Activated CD4-positive, alpha-beta memory T cell treated with anti-CD3 and anti-CD28 coated beads for 36 hours (primary cell): ENCODE measurements around the gene ZNF488. TPM values are rescaled to one million over a fixed set of nuclear protein-coding genes. Genes with fewer than 3 reads are reported as not detected.

Source experiments
- CTCF ChIA-PET: fragments of 350-600 bp; sonication (Branson Sonifier 250); formaldehyde crosslinking; loops from one replicate; lab custom pipeline; 2021; ENCODE audit warnings: antibody characterized with exemption, inconsistent platforms; lab: Charles Lee
- POLR2A ChIA-PET: fragments of 350-600 bp; sonication (Branson Sonifier 250); formaldehyde crosslinking; loops from one replicate; lab custom pipeline; 2021; ENCODE audit warnings: antibody characterized with exemption; lab: Charles Lee
- DNase-seq: peaks from one replicate; pipeline ENCODE4 v3.0.0-alpha.2; 2020
- H3K27ac Mint-ChIP-seq: one replicate; pipeline ENCODE4 v1.8.0; 2021; ENCODE audit warnings: mixed read lengths
- H3K27me3 Mint-ChIP-seq: one replicate; pipeline ENCODE4 v1.8.0; 2021; ENCODE audit warnings: mixed read lengths
- H3K36me3 Mint-ChIP-seq: one replicate; pipeline ENCODE4 v1.8.0; 2021; ENCODE audit warnings: mixed read lengths
- H3K4me1 Mint-ChIP-seq: one replicate; pipeline ENCODE4 v1.8.0; 2021; ENCODE audit warnings: low read depth, mixed read lengths
- H3K4me3 Mint-ChIP-seq: one replicate; pipeline ENCODE4 v1.8.0; 2021; ENCODE audit warnings: mild to moderate bottlenecking, mixed read lengths
- H3K9me3 Mint-ChIP-seq: one replicate; pipeline ENCODE4 v1.8.0; 2021; ENCODE audit warnings: mixed read lengths
- intact Hi-C: fragments of 100-400 bp; cut with micrococcal nuclease; formaldehyde crosslinking; loops from one replicate; pipeline ENCODE4 v1.15.1; 2023
- total RNA-seq, 2 experiments: library from RNA; stranded (reverse); gene quantifications; one replicate each; pipeline ENCODE4 v1.2.3, GENCODE V29; 2021

ZNF488 gene
- total RNA-seq, 2 experiments from 2014 or later = 0.27 to 0.38 TPM

DNA sequence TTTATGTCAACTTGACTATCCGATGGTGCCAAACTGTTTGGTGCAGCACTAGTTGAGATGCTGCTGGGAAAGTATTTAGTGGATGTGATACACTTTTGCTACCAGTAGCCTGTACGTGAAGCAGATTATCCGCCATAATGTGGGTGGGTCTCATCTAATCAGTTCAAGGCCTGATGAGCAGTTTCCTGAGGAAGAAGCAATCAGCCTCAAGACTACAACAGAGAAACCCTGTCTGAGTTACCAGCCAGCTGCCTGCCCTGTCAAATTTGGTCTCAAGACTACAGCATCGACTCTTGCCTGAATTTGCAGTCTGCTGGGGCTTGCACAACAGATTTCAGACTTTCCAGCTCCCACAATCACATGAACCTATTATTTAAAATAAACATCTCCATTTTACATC is 46.8 kb downstream of the ZNF488 start:
- intact Hi-C loops = no loop called here
- Mint-ChIP-seq H3K27ac (no peak overlapping the region), H3K27me3 (peaks cover 9% of the 10 kb centered on the region), H3K36me3 (no peaks in the 10 kb centered on the region), H3K4me3 (no peak overlapping the region), H3K9me3 (no peaks in the 10 kb centered on the region), H3K4me1 (no peaks in the 10 kb centered on the region)
- DNase-seq = no peak
- ChIA-PET CTCF (interaction anchor here (1.0 to 1.6 kb wide), 2 partner anchors 9 to 312 kb away, joined by 5 read pairs; no protein-coding TSS in a partner anchor), POLR2A (no interaction called here)

GRCh38 chr10:47336387-47337134 is 47.5 kb downstream of the ZNF488 start:
- CTCF ChIA-PET = interaction anchor here (1.0 to 1.6 kb wide), 2 partner anchors 9 to 312 kb away, joined by 5 read pairs; no protein-coding TSS in a partner anchor
- Mint-ChIP-seq H3K4me3 (no peak overlapping the region), H3K27me3 (peaks cover 9% of the 10 kb centered on the region)

DNA sequence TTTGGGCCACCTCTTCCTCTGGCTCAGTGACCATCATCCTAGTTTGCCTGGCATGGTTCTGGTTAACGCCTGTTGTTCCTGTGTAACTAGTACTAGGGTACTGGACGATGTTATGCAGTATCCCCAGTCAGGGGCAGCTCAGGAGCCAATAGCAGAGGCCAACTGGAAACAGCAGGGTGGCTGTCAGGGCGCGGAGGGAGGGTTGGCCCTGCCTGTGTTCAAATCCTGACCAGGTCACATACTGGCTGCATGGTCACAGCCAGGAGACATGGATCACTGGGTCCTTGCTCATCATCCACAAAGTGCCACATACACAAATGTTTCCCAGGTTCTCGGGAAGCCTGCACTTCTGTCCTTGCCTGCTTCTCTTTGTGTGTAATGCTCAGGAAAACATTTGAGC is 48.2 kb downstream of the ZNF488 start:
- H3K4me1 Mint-ChIP-seq = no peaks in the 10 kb centered on the region
- no peak for DNase-seq
- intact Hi-C loops = no loop called here
- no peaks in the 10 kb centered on the region for H3K9me3 Mint-ChIP-seq
- no peak overlapping the region for H3K27ac Mint-ChIP-seq
- POLR2A ChIA-PET = no interaction called here
- H3K27me3 Mint-ChIP-seq = peaks cover 9% of the 10 kb centered on the region
- CTCF ChIA-PET = no interaction called here
- no peaks in the 10 kb centered on the region for H3K36me3 Mint-ChIP-seq
- H3K4me3 Mint-ChIP-seq = no peak overlapping the region

More at GRCh38 chr10:47336387-47337134, 47.5 kb downstream of the ZNF488 start:
- POLR2A ChIA-PET = no interaction called here
- H3K27ac Mint-ChIP-seq = no peak overlapping the region
- H3K9me3 Mint-ChIP-seq = no peaks in the 10 kb centered on the region
- DNase-seq = no peak
- H3K36me3 Mint-ChIP-seq = no peaks in the 10 kb centered on the region
- no peaks in the 10 kb centered on the region for H3K4me1 Mint-ChIP-seq
- intact Hi-C loops = no loop called here

GRCh38 chr10:47334466-47335295 is 49.4 kb downstream of the ZNF488 start:
- H3K36me3 Mint-ChIP-seq = no peaks in the 10 kb centered on the region
- DNase-seq = no peak
- no peak overlapping the region for H3K27ac Mint-ChIP-seq
- H3K27me3 Mint-ChIP-seq = peaks cover 4% of the 10 kb centered on the region
- ChIA-PET POLR2A (no interaction called here), CTCF (no interaction called here)
- no peaks in the 10 kb centered on the region for H3K9me3 Mint-ChIP-seq
- intact Hi-C loops = no loop called here
- H3K4me1 Mint-ChIP-seq = no peaks in the 10 kb centered on the region
- no peak overlapping the region for H3K4me3 Mint-ChIP-seq

DNA sequence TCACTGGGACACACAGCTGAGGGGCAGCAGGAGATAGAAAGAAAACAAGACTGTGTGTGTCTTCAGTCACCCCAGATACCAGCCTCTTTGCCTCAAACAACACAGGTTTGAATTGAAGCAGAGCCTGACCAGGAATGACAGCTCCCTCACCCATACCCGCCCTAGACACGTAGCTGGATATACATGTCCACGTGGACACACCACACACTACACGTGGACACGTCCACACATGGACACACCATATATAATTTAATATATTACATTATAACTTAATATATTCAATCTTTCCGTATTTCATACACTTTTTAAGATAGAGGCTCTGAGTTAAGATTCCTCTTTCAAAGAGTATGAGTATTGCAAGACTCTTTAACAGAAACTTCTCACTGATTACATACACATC is 50.6 kb downstream of the ZNF488 start:
- ChIA-PET CTCF (no interaction called here), POLR2A (no interaction called here)
- Mint-ChIP-seq H3K4me1 (no peaks in the 10 kb centered on the region), H3K4me3 (no peak overlapping the region), H3K9me3 (no peaks in the 10 kb centered on the region), H3K27ac (no peak overlapping the region), H3K27me3 (peaks cover 4% of the 10 kb centered on the region), H3K36me3 (no peaks in the 10 kb centered on the region)
- no peak for DNase-seq
- intact Hi-C loops = no loop called here

GRCh38 chr10:47332946-47333345 is 51.1 kb downstream of the ZNF488 start:
- Mint-ChIP-seq H3K27ac (no peak overlapping the region), H3K4me3 (no peak overlapping the region), H3K4me1 (no peaks in the 10 kb centered on the region), H3K27me3 (peaks cover 4% of the 10 kb centered on the region), H3K36me3 (no peaks in the 10 kb centered on the region), H3K9me3 (no peaks in the 10 kb centered on the region)
- intact Hi-C loops = no loop called here
- ChIA-PET CTCF (no interaction called here), POLR2A (no interaction called here)
- no peak for DNase-seq

DNA sequence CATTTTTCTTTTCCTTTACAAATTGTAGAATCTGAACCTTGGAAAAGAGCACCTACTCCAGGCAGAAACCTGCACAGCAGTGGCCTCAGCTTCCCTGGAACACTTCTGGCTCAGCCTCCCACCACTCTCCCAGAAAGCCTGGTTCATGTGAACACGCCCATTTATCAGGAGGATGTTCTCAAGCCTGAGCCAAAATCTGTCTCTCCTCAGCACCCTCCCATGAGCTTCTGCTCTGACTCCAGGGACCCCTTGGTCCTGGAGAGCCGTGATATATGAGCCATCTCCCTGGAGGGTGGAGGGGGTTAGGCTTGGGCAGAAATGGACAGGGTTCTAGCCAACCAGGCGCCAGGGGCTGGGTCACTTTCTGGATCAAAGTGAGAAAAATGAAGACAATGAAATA is 51.7 kb downstream of the ZNF488 start:
- intact Hi-C loops = no loop called here
- ChIA-PET POLR2A (no interaction called here), CTCF (interaction anchor here (1.1 kb wide), 1 partner anchor 8 kb away, joined by 3 read pairs; no protein-coding TSS in a partner anchor)
- Mint-ChIP-seq H3K27ac (no peak overlapping the region), H3K36me3 (no peaks in the 10 kb centered on the region), H3K27me3 (peaks cover 4% of the 10 kb centered on the region), H3K4me1 (no peaks in the 10 kb centered on the region), H3K4me3 (no peak overlapping the region), H3K9me3 (no peaks in the 10 kb centered on the region)
- DNase-seq = no peak

GRCh38 chr10:47331954-47332353 is 52.1 kb downstream of the ZNF488 start:
- H3K4me3 Mint-ChIP-seq = no peak overlapping the region
- no peak overlapping the region for H3K27ac Mint-ChIP-seq
- POLR2A ChIA-PET = no interaction called here
- CTCF ChIA-PET = interaction anchor here (1.1 kb wide), 2 partner anchors 9 to 20 kb away, joined by 3 read pairs; no protein-coding TSS in a partner anchor
- intact Hi-C loops = no loop called here
- DNase-seq = no peak
- no peaks in the 10 kb centered on the region for H3K36me3 Mint-ChIP-seq
- H3K27me3 Mint-ChIP-seq = peaks cover 4% of the 10 kb centered on the region
- H3K9me3 Mint-ChIP-seq = no peaks in the 10 kb centered on the region
- no peaks in the 10 kb centered on the region for H3K4me1 Mint-ChIP-seq

- ChIA-PET CTCF (interaction anchor here (1.1 kb wide), 2 partner anchors 9 to 20 kb away, joined by 3 read pairs; no protein-coding TSS in a partner anchor), POLR2A (no interaction called here)
- no peaks in the 10 kb centered on the region for H3K4me1 Mint-ChIP-seq
- intact Hi-C loops = no loop called here
- H3K27ac Mint-ChIP-seq = no peak overlapping the region
- H3K27me3 Mint-ChIP-seq = peaks cover 4% of the 10 kb centered on the region
- no peaks in the 10 kb centered on the region for H3K9me3 Mint-ChIP-seq
- no peak overlapping the region for H3K4me3 Mint-ChIP-seq
- no peaks in the 10 kb centered on the region for H3K36me3 Mint-ChIP-seq
- DNase-seq = no peak
Observed at GRCh38 chr10:47331491-47331890, 52.6 kb downstream of the ZNF488 start.

GRCh38 chr10:47330804-47331203 is 53.3 kb downstream of the ZNF488 start:
- CTCF ChIA-PET = interaction anchor here (1.1 kb wide), 1 partner anchor 19 kb away, joined by 3 read pairs; no protein-coding TSS in a partner anchor
- H3K36me3 Mint-ChIP-seq = no peaks in the 10 kb centered on the region
- no peaks in the 10 kb centered on the region for H3K9me3 Mint-ChIP-seq
- intact Hi-C loops = no loop called here
- no peak overlapping the region for H3K4me3 Mint-ChIP-seq
- H3K27me3 Mint-ChIP-seq = peaks cover 4% of the 10 kb centered on the region
- DNase-seq = no peak
- H3K4me1 Mint-ChIP-seq = no peaks in the 10 kb centered on the region
- POLR2A ChIA-PET = no interaction called here
- H3K27ac Mint-ChIP-seq = no peak overlapping the region

DNA sequence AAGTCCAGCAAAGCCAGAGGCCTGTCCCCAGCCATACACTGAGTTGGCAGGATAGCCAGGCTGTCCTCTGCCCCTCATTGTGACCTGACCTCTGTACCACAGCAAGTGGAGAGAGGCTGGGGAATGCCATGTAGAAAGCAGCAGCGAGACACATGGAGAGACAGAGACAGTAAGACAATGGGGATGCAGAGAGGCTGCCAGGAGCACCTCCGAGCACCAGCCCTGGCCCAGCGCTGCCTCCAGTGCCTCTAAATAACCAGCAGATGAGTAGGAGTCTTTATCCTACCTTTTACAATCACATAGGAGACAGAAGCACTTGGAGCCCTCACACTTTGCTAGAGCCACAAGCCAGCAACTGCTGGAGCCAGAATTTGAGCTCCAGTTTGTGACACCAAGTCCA is 53.7 kb downstream of the ZNF488 start:
- ChIA-PET CTCF (no interaction called here), POLR2A (no interaction called here)
- Mint-ChIP-seq H3K36me3 (no peaks in the 10 kb centered on the region), H3K27ac (no peak overlapping the region), H3K4me1 (no peaks in the 10 kb centered on the region), H3K4me3 (no peak overlapping the region), H3K27me3 (peaks cover 4% of the 10 kb centered on the region), H3K9me3 (no peaks in the 10 kb centered on the region)
- intact Hi-C loops = no loop called here
- DNase-seq = no peak

GRCh38 chr10:47329855-47330254 is 54.2 kb downstream of the ZNF488 start:
- H3K36me3 Mint-ChIP-seq = no peaks in the 10 kb centered on the region
- CTCF ChIA-PET = no interaction called here
- no peaks in the 10 kb centered on the region for H3K4me1 Mint-ChIP-seq

More at GRCh38 chr10:47329855-47330254, 54.2 kb downstream of the ZNF488 start:
- intact Hi-C loops = no loop called here
- H3K9me3 Mint-ChIP-seq = no peaks in the 10 kb centered on the region
- DNase-seq = no peak
- H3K4me3 Mint-ChIP-seq = no peak overlapping the region
- peaks cover 2% of the 10 kb centered on the region for H3K27me3 Mint-ChIP-seq
- POLR2A ChIA-PET = no interaction called here
- no peak overlapping the region for H3K27ac Mint-ChIP-seq
